NCI-H2081 (cell line): ENCODE data around the gene ESRRB.
A peak's percentile ranks its signal among the peaks of the same experiment; 100 is the strongest.

Experiments
- DNase-seq, 2 experiments: peaks; one replicate each; lab custom pipeline; 2025; lab: John Stamatoyannopoulos, UW

ESRRB gene

GRCh38 chr14:76375947-76376404 is at the start of gene ESRRB:
Gene ESRRB, plus strand, starts transcription at chr14:76376137. Its CDS starts 265 bp downstream, at chr14:76376402.
- DNase-seq = no peak

- DNase-seq = no peak
These were observed 48.8 kb upstream of the ESRRB start for GRCh38 chr14:76326918-76327689.

- DNase-seq = no peak
These were observed 47.3 kb upstream of the ESRRB start for GRCh38 chr14:76328457-76329137.

- DNase-seq = peak in 1 of 2 experiments; percentile 9
These were observed 46.6 kb upstream of the ESRRB start for GRCh38 chr14:76329154-76329928.

GRCh38 chr14:76329951-76330350 is 46.0 kb upstream of the ESRRB start:
- DNase-seq = no peak

- no peak for DNase-seq
These were observed 45.3 kb upstream of the ESRRB start for GRCh38 chr14:76330411-76331327.

GRCh38 chr14:76331328-76332011 is 44.5 kb upstream of the ESRRB start:
- no peak for DNase-seq

- no peak for DNase-seq
These were observed 42.3 kb upstream of the ESRRB start for GRCh38 chr14:76333664-76334063.

- DNase-seq = no peak
These were observed 41.6 kb upstream of the ESRRB start for GRCh38 chr14:76334316-76334715.

- DNase-seq = no peak
These were observed 39.1 kb upstream of the ESRRB start for GRCh38 chr14:76336876-76337275.

GRCh38 chr14:76337635-76338545 is 38.0 kb upstream of the ESRRB start:
- DNase-seq = no peak

- no peak for DNase-seq
These were observed 36.0 kb upstream of the ESRRB start for GRCh38 chr14:76339728-76340615.

- DNase-seq = no peak
These were observed 32.6 kb upstream of the ESRRB start for GRCh38 chr14:76343386-76343785.

GRCh38 chr14:76346391-76347160 is 29.4 kb upstream of the ESRRB start:
- peak; percentile 53 to 74 for DNase-seq

- DNase-seq = no peak
These were observed 27.0 kb upstream of the ESRRB start for GRCh38 chr14:76348898-76349297.

- no peak for DNase-seq
These were observed 25.9 kb upstream of the ESRRB start for GRCh38 chr14:76349993-76350392.

GRCh38 chr14:76350671-76351070 is 25.3 kb upstream of the ESRRB start:
- DNase-seq = no peak

GRCh38 chr14:76351941-76352340 is 24.0 kb upstream of the ESRRB start:
- DNase-seq = no peak
